ENCODE measurements around the gene HACD3. TPM values are rescaled to one million over a fixed set of nuclear protein-coding genes. Genes with fewer than 3 reads are reported as not detected.

Gene HACD3
- total and polyA plus RNA-seq, 2 experiments from 2014 or later = 127 to 171 TPM

- H3K4me2 ChIP-seq = no peak overlapping the region
These were observed 92.8 kb downstream of the HACD3 start for GRCh38 chr15:65623103-65623502.

DNA sequence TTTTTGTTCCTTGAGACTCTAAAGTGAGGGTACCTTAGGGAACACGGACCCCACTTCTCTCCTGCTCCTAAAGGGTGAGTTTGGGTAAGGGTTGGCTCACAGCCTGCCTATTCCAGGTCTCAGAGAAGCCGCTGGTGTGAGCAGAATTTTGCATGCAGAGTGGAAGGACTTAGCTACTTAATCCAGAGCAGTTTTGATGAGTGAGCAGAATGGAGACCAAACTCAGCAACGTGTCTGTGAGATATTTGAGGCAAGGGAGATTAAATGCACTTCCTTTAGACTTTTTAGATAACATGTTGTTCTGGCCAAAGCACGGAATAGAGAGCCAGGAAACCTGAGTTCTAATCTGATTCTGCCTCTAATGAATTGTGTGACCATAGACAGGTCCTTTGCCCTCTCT, 96.6 kb downstream of the HACD3 start:
- H3K9me2 ChIP-seq (replicated peaks; ENCODE audit: insufficient read depth) = no peaks in the 10 kb centered on the region
- H3K36me3 ChIP-seq (replicated peaks; ENCODE audit: insufficient read depth, low read depth) = no peaks in the 10 kb centered on the region
- H3K27ac ChIP-seq = no peak overlapping the region
- DNase-seq (ENCODE audit: low spot score) = no peak
- H3K9me3 ChIP-seq (ENCODE audit: low read depth) = no peaks in the 10 kb centered on the region
- TF ChIP-seq, protein P1, sequence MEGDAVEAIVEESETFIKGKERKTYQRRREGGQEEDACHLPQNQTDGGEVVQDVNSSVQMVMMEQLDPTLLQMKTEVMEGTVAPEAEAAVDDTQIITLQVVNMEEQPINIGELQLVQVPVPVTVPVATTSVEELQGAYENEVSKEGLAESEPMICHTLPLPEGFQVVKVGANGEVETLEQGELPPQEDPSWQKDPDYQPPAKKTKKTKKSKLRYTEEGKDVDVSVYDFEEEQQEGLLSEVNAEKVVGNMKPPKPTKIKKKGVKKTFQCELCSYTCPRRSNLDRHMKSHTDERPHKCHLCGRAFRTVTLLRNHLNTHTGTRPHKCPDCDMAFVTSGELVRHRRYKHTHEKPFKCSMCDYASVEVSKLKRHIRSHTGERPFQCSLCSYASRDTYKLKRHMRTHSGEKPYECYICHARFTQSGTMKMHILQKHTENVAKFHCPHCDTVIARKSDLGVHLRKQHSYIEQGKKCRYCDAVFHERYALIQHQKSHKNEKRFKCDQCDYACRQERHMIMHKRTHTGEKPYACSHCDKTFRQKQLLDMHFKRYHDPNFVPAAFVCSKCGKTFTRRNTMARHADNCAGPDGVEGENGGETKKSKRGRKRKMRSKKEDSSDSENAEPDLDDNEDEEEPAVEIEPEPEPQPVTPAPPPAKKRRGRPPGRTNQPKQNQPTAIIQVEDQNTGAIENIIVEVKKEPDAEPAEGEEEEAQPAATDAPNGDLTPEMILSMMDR (IDR thresholded peaks at IDR 0.05; ENCODE audit: poor library complexity) = no peak
- H3K4me1 ChIP-seq (ENCODE audit: insufficient read depth) = no peaks in the 10 kb centered on the region
- H3K4me3 ChIP-seq = no peak overlapping the region
- H3K27me3 ChIP-seq = no peaks in the 10 kb centered on the region
- WGBS (ENCODE audit: low lambda C conversion rate, missing lambda C conversion rate) = 64% methylated on average over 4 of the region's 4 CpGs
- no peak overlapping the region for H2AFZ ChIP-seq
- H4K20me1 ChIP-seq (ENCODE audit: insufficient read depth, poor library complexity, severe bottlenecking) = no peaks in the 10 kb centered on the region
- H3K4me2 ChIP-seq = no peak overlapping the region
- no peaks in the 10 kb centered on the region for H3K79me2 ChIP-seq

More at GRCh38 chr15:65623103-65623502, 92.8 kb downstream of the HACD3 start:
- DNase-seq (ENCODE audit: low spot score) = no peak
- Histone ChIP-seq H2AFZ (no peak overlapping the region), H3K36me3 (replicated peaks; ENCODE audit: insufficient read depth, low read depth) (no peaks in the 10 kb centered on the region), H3K9me2 (replicated peaks; ENCODE audit: insufficient read depth) (no peaks in the 10 kb centered on the region), H4K20me1 (ENCODE audit: insufficient read depth, poor library complexity, severe bottlenecking) (no peaks in the 10 kb centered on the region), H3K27ac (no peak overlapping the region), H3K9me3 (ENCODE audit: low read depth) (no peaks in the 10 kb centered on the region), H3K4me1 (ENCODE audit: insufficient read depth) (no peaks in the 10 kb centered on the region), H3K4me3 (no peak overlapping the region), H3K27me3 (no peaks in the 10 kb centered on the region), H3K79me2 (no peaks in the 10 kb centered on the region)
- TF ChIP-seq EZH2phosphoT487 (IDR thresholded peaks at IDR 0.05; ENCODE audit: low read depth, severe bottlenecking, unreplicated experiment) = no peak
- TF ChIP-seq, protein P1 (IDR thresholded peaks at IDR 0.05; ENCODE audit: poor library complexity) = no peak
- no peak for TF ChIP-seq EZH2 (IDR thresholded peaks at IDR 0.05; ENCODE audit: borderline replicate concordance)

Small RNA genes lying within 50 kb of the gene (small RNA-seq; reads per million reads assigned to genes)
- gene RF00019 (not detected), gene RNU6-19P (not detected)

Other genes starting within 250 kb of the HACD3 start
- gene PARP16, start 243.6 kb upstream of the HACD3 start, total RNA-seq = 9.3 and 13.2 TPM in 2 replicates
- 16.0 and 19.7 TPM in 2 replicates for gene PARP16, start 243.6 kb upstream of the HACD3 start, polyA plus RNA-seq
- gene RNU5A-1, start 234.4 kb upstream of the HACD3 start, total RNA-seq = not detected in 2 replicates
- gene RNU5A-1, start 234.4 kb upstream of the HACD3 start, polyA plus RNA-seq = not detected in 2 replicates
- not detected in 2 replicates for gene RNU5B-1, start 225.8 kb upstream of the HACD3 start, total RNA-seq
- gene RNU5B-1, start 225.8 kb upstream of the HACD3 start, polyA plus RNA-seq = not detected in 2 replicates
- 8.1 and 15.1 TPM in 2 replicates for gene IGDCC3, start 152.5 kb upstream of the HACD3 start, total RNA-seq
- 14.8 and 33.0 TPM in 2 replicates for gene IGDCC3, start 152.5 kb upstream of the HACD3 start, polyA plus RNA-seq
- gene IGDCC4, start 107.5 kb upstream of the HACD3 start, total RNA-seq = 9.7 and 12.9 TPM in 2 replicates
- 11.8 and 14.9 TPM in 2 replicates for gene IGDCC4, start 107.5 kb upstream of the HACD3 start, polyA plus RNA-seq
- gene DPP8, start 12.8 kb upstream of the HACD3 start, total RNA-seq = 17.5 and 25.3 TPM in 2 replicates
- gene DPP8, start 12.8 kb upstream of the HACD3 start, polyA plus RNA-seq = 14.7 and 23.3 TPM in 2 replicates
- gene INTS14, start 80.7 kb downstream of the HACD3 start, total RNA-seq = 41.6 and 45.7 TPM in 2 replicates
- gene INTS14, start 80.7 kb downstream of the HACD3 start, polyA plus RNA-seq = 25.5 and 28.6 TPM in 2 replicates
- gene SLC24A1, start 91.5 kb downstream of the HACD3 start, total RNA-seq = 7.4 and 9.5 TPM in 2 replicates
- gene SLC24A1, start 91.5 kb downstream of the HACD3 start, polyA plus RNA-seq = 3.6 and 6.1 TPM in 2 replicates